Left colon (tissue), 2 donors: ENCODE data around the gene RPTOR. TPM values are rescaled to one million over a fixed set of nuclear protein-coding genes. Genes with fewer than 3 reads are reported as not detected.

Experiments used
- ATAC-seq: fragments of 200-7000 bp; cut with Tn5 transposase; one replicate; pipeline ENCODE4 v1.9.1; 2020; ENCODE audit warnings: mild to moderate bottlenecking, moderate library complexity
- DNase-seq, 2 donors: peaks; one replicate each; pipeline ENCODE4 v3.0.0-alpha.2; 2020
- intact Hi-C, 2 donors: fragments of 100-400 bp; cut with DNase I in 1 of 2; cut with micrococcal nuclease in 1 of 2; formaldehyde crosslinking; loops; one replicate each; pipeline versions ENCODE4 v1.11.2 to v1.14.0; 2022; cut with DNase I, micrococcal nuclease
- total RNA-seq, 2 donors: library from RNA; stranded (reverse); fragmentation: NEBNext Ultra II Directional; extraction: Animal tissue kit (Norgen Biotek cat#: 25700); gene quantifications; one replicate each; pipeline ENCODE4 v1.2.1, GENCODE V29; 2021
- donor health status: DM: no; HTN: no; CAD: no.
- donor health status: DM: yes; HTN: yes; CAD: no.

The RPTOR gene
- total RNA-seq, 2 donors from 2014 or later: 33.4 to 35.7 TPM

GRCh38 chr17:80949451-80950421 is 405.1 kb downstream of the RPTOR start:
- DNase-seq (peak in 1 of 2 donors; percentile 3), ATAC-seq (no peak)
- intact Hi-C loops: no loop called here

GRCh38 chr17:80950466-80951120 is 406.0 kb downstream of the RPTOR start:
- ATAC-seq (no peak), DNase-seq (no peak)
- intact Hi-C loops: no loop called here

GRCh38 chr17:80951121-80952090 is 406.8 kb downstream of the RPTOR start:
- ATAC-seq (no peak), DNase-seq (peak in 1 of 2 donors; percentile 13)
- intact Hi-C loops: no loop called here

GRCh38 chr17:80952291-80952690 is 407.7 kb downstream of the RPTOR start:
- intact Hi-C loops: no loop called here
- ATAC-seq: no peak
- peak in 1 of 2 donors; percentile 14 for DNase-seq

- DNase-seq (peak in 1 of 2 donors; percentile 10), ATAC-seq (no peak)
- intact Hi-C loops: no loop called here
These were observed 409.1 kb downstream of the RPTOR start for GRCh38 chr17:80953471-80954315.

- ATAC-seq (no peak), DNase-seq (no peak)
- intact Hi-C loops: no loop called here
These were observed 410.4 kb downstream of the RPTOR start for GRCh38 chr17:80955078-80955477.

GRCh38 chr17:80955671-80956280 is 411.1 kb downstream of the RPTOR start:
- intact Hi-C loops: no loop called here
- DNase-seq: peak in 1 of 2 donors; percentile 10
- no peak for ATAC-seq

- intact Hi-C loops: no loop called here
- no peak for ATAC-seq
- DNase-seq: peak in 1 of 2 donors; percentile 16
These were observed 411.9 kb downstream of the RPTOR start for GRCh38 chr17:80956321-80957190.

GRCh38 chr17:80957461-80957941 is 412.9 kb downstream of the RPTOR start:
- intact Hi-C loops: no loop called here
- DNase-seq (peak in 1 of 2 donors; percentile 18), ATAC-seq (no peak)

- DNase-seq (peak; percentile 57 to 88), ATAC-seq (peak; percentile 71)
- intact Hi-C loops: no loop called here
These were observed 414.8 kb downstream of the RPTOR start for GRCh38 chr17:80959330-80960036.

GRCh38 chr17:80960037-80960796 is 415.6 kb downstream of the RPTOR start:
- ATAC-seq: no peak
- no peak for DNase-seq
- intact Hi-C loops: no loop called here

- intact Hi-C loops: no loop called here
- DNase-seq: no peak
- no peak for ATAC-seq
These were observed 416.3 kb downstream of the RPTOR start for GRCh38 chr17:80960797-80961452.

- no peak for DNase-seq
- no peak for ATAC-seq
- intact Hi-C loops: no loop called here
These were observed 417.1 kb downstream of the RPTOR start for GRCh38 chr17:80961541-80962330.
